GM10266 (cell line): ENCODE results near the gene PRRG2.

Experiments used
- DNase-seq: peaks from one replicate; pipeline ENCODE4 v3.0.0; 2012; ENCODE audit errors: extremely low spot score
- TF ChIP-seq, protein P1 (sequence below): IDR thresholded peaks from 2 replicates; pipeline ENCODE4 v1.5.1; 2012; ENCODE audit warnings: mild to moderate bottlenecking, low read depth; ENCODE audit not compliant: control insufficient read depth, insufficient read depth; ENCODE audit errors: missing control alignments

PRRG2 gene

DNA sequence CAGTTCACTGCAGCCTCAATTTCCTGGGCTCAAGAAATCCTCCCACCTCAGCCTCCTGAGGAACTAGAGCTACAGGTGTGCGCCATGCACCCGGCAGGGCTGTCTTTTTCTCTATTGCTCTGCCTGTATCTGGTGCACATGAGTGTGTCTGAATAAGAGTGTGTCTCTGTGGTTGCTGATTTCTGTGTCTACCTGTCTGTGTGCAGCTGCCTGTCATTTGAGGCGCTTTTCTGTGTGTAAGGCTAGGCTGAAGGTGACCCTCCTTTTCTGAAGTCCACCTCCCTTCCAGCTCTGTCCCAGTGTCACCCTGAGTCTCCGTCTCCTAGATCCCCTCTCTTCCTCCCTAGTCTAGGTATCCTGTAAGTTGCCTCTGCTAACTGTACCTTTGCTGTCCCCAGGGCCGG lies 8.4 kb downstream of the PRRG2 start:
- TF ChIP-seq, protein P1, sequence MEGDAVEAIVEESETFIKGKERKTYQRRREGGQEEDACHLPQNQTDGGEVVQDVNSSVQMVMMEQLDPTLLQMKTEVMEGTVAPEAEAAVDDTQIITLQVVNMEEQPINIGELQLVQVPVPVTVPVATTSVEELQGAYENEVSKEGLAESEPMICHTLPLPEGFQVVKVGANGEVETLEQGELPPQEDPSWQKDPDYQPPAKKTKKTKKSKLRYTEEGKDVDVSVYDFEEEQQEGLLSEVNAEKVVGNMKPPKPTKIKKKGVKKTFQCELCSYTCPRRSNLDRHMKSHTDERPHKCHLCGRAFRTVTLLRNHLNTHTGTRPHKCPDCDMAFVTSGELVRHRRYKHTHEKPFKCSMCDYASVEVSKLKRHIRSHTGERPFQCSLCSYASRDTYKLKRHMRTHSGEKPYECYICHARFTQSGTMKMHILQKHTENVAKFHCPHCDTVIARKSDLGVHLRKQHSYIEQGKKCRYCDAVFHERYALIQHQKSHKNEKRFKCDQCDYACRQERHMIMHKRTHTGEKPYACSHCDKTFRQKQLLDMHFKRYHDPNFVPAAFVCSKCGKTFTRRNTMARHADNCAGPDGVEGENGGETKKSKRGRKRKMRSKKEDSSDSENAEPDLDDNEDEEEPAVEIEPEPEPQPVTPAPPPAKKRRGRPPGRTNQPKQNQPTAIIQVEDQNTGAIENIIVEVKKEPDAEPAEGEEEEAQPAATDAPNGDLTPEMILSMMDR, result no peak
- no peak for DNase-seq

GRCh38 chr19:49590071-49590970 lies 9.2 kb downstream of the PRRG2 start:
- peak; percentile 93 for DNase-seq
- TF ChIP-seq, protein P1, result no peak

DNA sequence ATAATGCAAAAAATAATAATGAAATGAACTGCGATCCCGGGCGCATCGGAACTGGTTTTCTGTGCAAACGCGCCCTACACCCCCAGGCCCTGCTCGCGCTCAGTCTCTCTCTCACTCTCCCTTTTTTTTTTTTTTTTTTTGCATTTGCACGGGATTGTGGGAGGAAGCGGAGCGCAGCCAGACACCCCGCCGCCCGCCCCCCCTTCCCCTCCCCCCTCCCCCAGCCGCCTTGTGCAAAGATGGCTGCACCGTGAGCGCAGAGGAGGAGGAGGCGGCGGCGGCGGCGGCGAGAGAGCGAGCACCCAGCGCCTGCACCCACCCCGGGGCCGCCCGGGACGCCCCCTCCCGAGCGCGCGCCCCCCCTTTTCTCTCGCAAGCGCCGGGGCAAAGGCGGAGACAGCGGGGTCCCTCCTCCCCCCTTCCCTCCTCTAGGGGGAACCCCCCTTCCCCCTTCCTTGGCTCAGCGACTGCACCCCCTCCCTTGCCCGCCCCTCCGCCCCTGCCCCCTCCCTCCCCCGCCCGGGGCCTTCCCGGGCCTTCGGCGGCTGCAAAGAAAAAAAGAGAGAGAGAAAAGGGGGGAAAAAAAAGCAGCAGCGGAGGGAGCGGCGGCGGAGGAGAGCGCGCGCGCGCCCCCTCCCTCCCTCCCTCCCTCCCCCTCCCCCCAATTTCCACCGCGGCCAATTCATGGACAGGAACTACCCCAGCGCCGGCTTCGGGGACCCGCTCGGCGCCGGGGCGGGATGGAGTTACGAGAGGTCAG lies 10.0 kb downstream of the PRRG2 start, which contains the start of gene PRR12:
TSS of gene PRR12 (plus strand) at position 212 of the 760 bp plus-strand sequence. CDS start at position 685, 473 bp downstream.
- TF ChIP-seq, protein P1, result no peak
- peak; percentile 92 for DNase-seq

- TF ChIP-seq, protein P1, result no peak
- peak; percentile 47 for DNase-seq
Measured at GRCh38 chr19:49591731-49592485, 10.8 kb downstream of the PRRG2 start.

DNA sequence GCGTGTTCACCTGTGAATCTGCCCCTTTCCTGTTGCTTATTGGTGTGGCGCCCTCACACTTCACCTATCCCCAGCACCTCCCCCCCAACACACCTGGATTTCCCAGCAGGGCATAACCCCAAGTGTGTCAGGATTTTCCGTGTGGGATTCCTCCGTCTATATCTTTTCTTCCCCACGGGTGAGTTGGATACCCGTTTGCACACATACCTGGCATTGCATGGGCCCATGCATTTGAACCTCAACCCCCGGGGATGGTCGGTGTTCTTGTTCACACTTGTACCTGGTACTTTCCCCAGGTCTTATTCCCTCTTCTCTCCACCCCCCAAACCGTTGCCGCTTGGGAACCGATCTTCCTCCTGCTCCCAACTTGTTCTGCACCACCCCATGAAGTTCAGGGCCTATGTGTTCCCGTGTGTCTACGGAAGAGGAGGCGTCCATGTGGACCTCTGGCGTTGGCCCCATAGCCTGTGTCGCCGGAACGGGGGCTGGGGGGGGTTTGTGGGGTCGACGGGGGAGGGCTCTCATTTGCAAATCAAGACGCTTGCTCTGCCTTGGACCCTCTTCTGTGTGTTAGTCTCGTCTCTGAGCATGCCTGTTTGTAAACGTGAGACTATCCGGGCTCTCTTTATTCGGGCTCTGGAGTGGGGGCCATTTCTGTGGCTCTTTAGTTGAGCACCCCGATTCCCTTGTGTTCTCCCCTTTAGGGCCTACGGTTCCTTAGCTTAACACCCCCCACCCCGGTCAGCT lies 11.5 kb downstream of the PRRG2 start:
- TF ChIP-seq, protein P1, result no peak
- DNase-seq, result peak; percentile 63

DNA sequence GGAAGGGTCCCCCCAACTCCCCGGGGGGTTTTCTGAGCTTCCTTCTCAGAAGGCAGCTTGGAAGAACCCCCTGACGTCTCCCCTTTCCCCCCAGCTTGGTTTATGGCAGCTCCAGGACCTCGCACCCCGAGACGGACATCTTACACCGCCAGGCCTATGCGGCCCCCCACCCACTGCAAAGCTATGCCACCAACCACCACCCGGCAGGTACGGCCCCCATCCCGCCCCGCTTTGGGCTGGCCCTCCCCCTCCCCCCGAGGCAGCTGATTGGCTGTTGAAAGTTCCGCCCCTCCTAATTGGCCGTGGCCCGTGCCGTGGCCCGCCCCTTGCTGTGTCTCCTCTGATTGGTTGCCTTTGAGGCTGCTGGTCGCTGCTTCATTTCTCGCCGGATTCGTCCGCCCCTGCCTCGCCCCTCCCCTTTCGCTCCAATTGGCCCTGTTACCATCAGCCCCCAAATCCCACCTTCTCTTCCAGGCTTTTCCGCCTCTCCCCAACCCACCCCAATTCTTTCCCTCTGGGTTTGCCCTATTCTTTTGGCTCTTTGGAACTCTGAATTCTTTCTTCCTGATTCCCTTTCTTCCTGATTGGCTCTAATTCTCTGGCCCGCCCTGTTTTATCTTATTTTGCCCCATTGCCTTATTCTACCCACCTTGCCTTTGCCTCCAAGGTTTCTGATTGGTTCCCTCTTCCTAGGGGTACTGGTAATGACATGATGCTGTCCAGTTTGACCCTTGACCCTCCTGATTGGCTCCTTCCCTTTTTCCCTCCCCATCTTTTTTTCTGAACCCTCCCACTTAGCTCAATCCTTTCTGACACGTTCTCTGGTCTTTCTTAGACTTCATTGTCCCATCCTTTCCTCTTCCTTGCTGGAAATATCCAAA lies 12.4 kb downstream of the PRRG2 start:
- TF ChIP-seq, protein P1, result no peak
- DNase-seq, result peak; percentile 100
